K562 (cell line): Measurements from ENCODE around the gene TMEM69. TPM values are rescaled to one million over a fixed set of nuclear protein-coding genes. Genes with fewer than 3 reads are reported as not detected.

ENCODE experiments used
- BDP1 ChIP-seq: IDR thresholded peaks from 3 replicates; pipeline ENCODE4 v1.6.1; 2011; ENCODE audit not compliant: insufficient read length, insufficient read depth
- BRD4 ChIP-seq: fragments of 200-600 bp; sonication (generic); IDR thresholded peaks from 2 replicates; pipeline ENCODE4 v1.6.1; 2017; ENCODE audit warnings: inconsistent platforms
- CHD2 ChIP-seq: IDR thresholded peaks from 2 replicates; pipeline ENCODE4 v1.6.1; 2011; ENCODE audit warnings: low read depth, low read length
- DDX20 ChIP-seq: fragments of 450-650 bp; IDR thresholded peaks from 2 replicates; pipeline ENCODE4 v1.6.1; 2016; ENCODE audit warnings: missing genetic modification characterization, low read depth, mild to moderate bottlenecking, missing compliant biosample characterization, moderate library complexity
- ELF4 ChIP-seq: fragments of 450-650 bp; formaldehyde crosslinking; IDR thresholded peaks from 2 replicates; pipeline ENCODE4 v1.4.0; 2022; ENCODE audit warnings: missing genetic modification characterization
- ETV1 ChIP-seq: fragments of 450-650 bp; conservative IDR thresholded peaks from 2 replicates; pipeline ENCODE4 v1.6.1; 2016; ENCODE audit warnings: missing genetic modification characterization, control low read depth, low read depth, missing compliant biosample characterization
- HES1 ChIP-seq: fragments of 450-650 bp; IDR thresholded peaks from 2 replicates; pipeline ENCODE4 v1.6.1; 2016; ENCODE audit warnings: low read depth, mild to moderate bottlenecking, moderate library complexity
- HMGN3 ChIP-seq: IDR thresholded peaks from 2 replicates; pipeline ENCODE4 v1.6.1; 2011; ENCODE audit warnings: borderline replicate concordance, low read depth, mild to moderate bottlenecking, mixed read lengths, low read length; ENCODE audit not compliant: insufficient read length; ENCODE audit errors: extremely low read depth
- HOXB6 ChIP-seq: fragments of 250-450 bp; sonication (Bioruptor Pico); IDR thresholded peaks from 2 replicates; pipeline ENCODE4 v1.5.1; 2022; ENCODE audit warnings: mild to moderate bottlenecking, borderline replicate concordance
- IFI16 ChIP-seq: fragments of 250-450 bp; sonication (Bioruptor Pico); IDR thresholded peaks from 2 replicates; pipeline ENCODE4 v2.1.2; 2022; ENCODE audit warnings: mild to moderate bottlenecking, inconsistent platforms
- MAFG ChIP-seq: fragments of 450-650 bp; conservative IDR thresholded peaks from 2 replicates; pipeline ENCODE4 v1.6.1; 2016; ENCODE audit warnings: missing genetic modification characterization, missing compliant biosample characterization
- MECOM ChIP-seq: fragments of 250-450 bp; sonication (Bioruptor Pico); IDR thresholded peaks from 2 replicates; pipeline ENCODE4 v1.8.0; 2022; ENCODE audit warnings: inconsistent platforms
- MLLT1 ChIP-seq, 2 experiments: fragments of 450-650 bp; IDR thresholded peaks; 2 replicates each; pipeline ENCODE4 v1.6.1; 2016
- PCBP2 ChIP-seq: fragments of 200-400 bp; formaldehyde crosslinking; IDR thresholded peaks from 2 replicates; pipeline ENCODE4 v1.6.1; 2018; ENCODE audit warnings: low read length, low read depth, mild to moderate bottlenecking, moderate library complexity; ENCODE audit not compliant: poor library complexity, severe bottlenecking
- YY1 ChIP-seq, 3 experiments: IDR thresholded peaks; 2 replicates each; pipeline ENCODE4 v1.6.1; 2011; ENCODE audit warnings: low read length in 2 of 3, mild to moderate bottlenecking in 2 of 3, moderate library complexity in 2 of 3, borderline replicate concordance in 1 of 3, control low read depth in 1 of 3, low read depth in 1 of 3; ENCODE audit not compliant: insufficient read depth in 3 of 3, insufficient replicate concordance in 2 of 3, control insufficient read depth in 1 of 3, insufficient read length in 1 of 3; ENCODE audit errors: extremely low read depth in 1 of 3
- ZNF282 ChIP-seq: sonication (generic); formaldehyde crosslinking; IDR thresholded peaks from 2 replicates; pipeline ENCODE4 v1.8.1; 2023; ENCODE audit warnings: missing genetic modification reagents
- ZNF76 ChIP-seq: fragments of 250-450 bp; sonication (Bioruptor Pico); IDR thresholded peaks from 2 replicates; pipeline ENCODE4 v1.4.0; 2020; ENCODE audit warnings: mild to moderate bottlenecking, moderate library complexity, borderline replicate concordance
- ZNF77 ChIP-seq: fragments of 250-450 bp; sonication (Bioruptor Pico); IDR thresholded peaks from 2 replicates; pipeline ENCODE4 v1.5.0; 2020
- polyA plus RNA-seq, 8 experiments: library from polyadenylated mRNA; depleted of rRNA in 4 of 8; stranded (reverse) in 5 of 8; unstranded in 3 of 8; fragments of >200 nt; fragmentation: Nextera tagmentation in 2 of 8; fragmentation: Illumina TruSeq in 1 of 8; extraction: Ambion mirVana in 2 of 8; extraction: Trizol in 1 of 8; gene quantifications; 2 replicates each; pipeline versions ENCODE4 v1.2.1 to v1.2.3, GENCODE V29; 2011 to 2014; ENCODE audit warnings: inconsistent platforms in 1 of 8, missing spikeins in 1 of 8
- total RNA-seq, 7 experiments: library from RNA; depleted of rRNA in 6 of 7; stranded (reverse); fragments of >200 nt in 6 of 7; fragmentation: Illumina TruSeq in 2 of 7; extraction: Trizol in 2 of 7; gene quantifications; 2 replicates each; pipeline versions ENCODE4 v1.2.1 to v1.2.3, GENCODE V29; 2011 to 2021; ENCODE audit warnings: low replicate concordance in 1 of 7
- TF ChIP-seq, protein P1 (sequence below), 3 experiments: fragments of 200-800 bp in 1 of 3; fragments of 250-450 bp in 1 of 3; fragments of 450-650 bp in 1 of 3; sonication (Bioruptor Pico) in 1 of 3; sonication (Bioruptor generic) in 1 of 3; formaldehyde crosslinking in 1 of 3; IDR thresholded peaks; 2 replicates each; pipeline versions ENCODE4 v1.6.1 to v1.8.0; 2016 to 2022; ENCODE audit warnings: mild to moderate bottlenecking in 2 of 3, missing genetic modification characterization in 2 of 3, missing compliant biosample characterization in 1 of 3, moderate library complexity in 1 of 3
- TF ChIP-seq, protein P2 (sequence below): fragments of 250-450 bp; sonication (Bioruptor Pico); IDR thresholded peaks from 2 replicates; pipeline ENCODE4 v1.6.1; 2021; ENCODE audit warnings: mild to moderate bottlenecking

The TMEM69 gene
- total and polyA plus RNA-seq, 9 of the 15 experiments (the other 6 are each of a cell fraction or from before 2014, with no cell fraction given) = 47.3 to 248 (median 103) TPM

DNA sequence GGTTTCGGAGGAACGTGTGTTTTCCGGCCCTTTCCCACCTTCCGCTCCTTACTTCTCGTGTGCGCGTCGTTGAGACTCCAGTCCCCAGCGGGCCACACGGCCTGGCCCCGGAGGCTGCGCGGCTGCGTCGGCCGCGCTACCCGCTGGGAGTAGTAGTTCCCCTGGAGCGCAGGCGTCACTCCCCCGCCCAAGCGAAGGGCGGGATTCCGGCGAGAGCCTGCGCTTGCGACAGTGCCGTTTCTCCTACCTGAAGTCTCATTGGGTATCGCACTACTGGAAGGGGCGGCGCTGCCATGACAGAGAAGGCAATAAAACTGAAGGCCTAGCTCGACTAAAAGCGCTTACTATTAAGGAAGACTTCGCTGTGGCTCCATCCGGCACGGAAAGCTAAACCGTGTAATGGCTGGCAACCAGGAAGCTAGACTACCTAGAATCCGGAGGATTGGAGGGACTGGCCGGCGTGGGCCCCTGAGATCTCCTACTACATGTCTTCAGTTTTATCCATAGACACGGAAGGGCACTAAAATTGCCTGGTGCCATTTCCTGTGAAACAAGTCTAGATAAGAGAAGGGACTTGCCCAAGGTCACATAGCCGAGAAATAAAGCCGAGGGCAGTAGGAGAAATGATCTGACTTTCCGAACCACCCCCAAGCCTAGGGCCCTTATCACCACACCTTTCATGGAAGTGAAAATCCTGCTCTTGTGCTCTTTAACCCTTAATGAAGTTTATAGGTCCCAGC, 797 bp upstream of the TMEM69 start (continued):
- TF ChIP-seq, protein P1, sequence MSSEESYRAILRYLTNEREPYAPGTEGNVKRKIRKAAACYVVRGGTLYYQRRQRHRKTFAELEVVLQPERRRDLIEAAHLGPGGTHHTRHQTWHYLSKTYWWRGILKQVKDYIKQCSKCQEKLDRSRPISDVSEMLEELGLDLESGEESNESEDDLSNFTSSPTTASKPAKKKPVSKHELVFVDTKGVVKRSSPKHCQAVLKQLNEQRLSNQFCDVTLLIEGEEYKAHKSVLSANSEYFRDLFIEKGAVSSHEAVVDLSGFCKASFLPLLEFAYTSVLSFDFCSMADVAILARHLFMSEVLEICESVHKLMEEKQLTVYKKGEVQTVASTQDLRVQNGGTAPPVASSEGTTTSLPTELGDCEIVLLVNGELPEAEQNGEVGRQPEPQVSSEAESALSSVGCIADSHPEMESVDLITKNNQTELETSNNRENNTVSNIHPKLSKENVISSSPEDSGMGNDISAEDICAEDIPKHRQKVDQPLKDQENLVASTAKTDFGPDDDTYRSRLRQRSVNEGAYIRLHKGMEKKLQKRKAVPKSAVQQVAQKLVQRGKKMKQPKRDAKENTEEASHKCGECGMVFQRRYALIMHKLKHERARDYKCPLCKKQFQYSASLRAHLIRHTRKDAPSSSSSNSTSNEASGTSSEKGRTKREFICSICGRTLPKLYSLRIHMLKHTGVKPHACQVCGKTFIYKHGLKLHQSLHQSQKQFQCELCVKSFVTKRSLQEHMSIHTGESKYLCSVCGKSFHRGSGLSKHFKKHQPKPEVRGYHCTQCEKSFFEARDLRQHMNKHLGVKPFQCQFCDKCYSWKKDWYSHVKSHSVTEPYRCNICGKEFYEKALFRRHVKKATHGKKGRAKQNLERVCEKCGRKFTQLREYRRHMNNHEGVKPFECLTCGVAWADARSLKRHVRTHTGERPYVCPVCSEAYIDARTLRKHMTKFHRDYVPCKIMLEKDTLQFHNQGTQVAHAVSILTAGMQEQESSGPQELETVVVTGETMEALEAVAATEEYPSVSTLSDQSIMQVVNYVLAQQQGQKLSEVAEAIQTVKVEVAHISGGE (CRISPR knock-in tag; IDR thresholded peaks at IDR 0.05) = no peak
- no peak for TF ChIP-seq HOXB6 (CRISPR knock-in tag)
- TF ChIP-seq ETV1 (tag) = peak; percentile 66; the same call in 1 of the 2 replicates
- TF ChIP-seq ELF4 = peak; percentile 76
- TF ChIP-seq BDP1 = no peak
- TF ChIP-seq DDX20 = no peak
- no peak for TF ChIP-seq HES1
- no peak for TF ChIP-seq PCBP2
- no peak for TF ChIP-seq ZNF282 (CRISPR knock-in tag)
- peak; percentile 83 for TF ChIP-seq BRD4
- no peak for TF ChIP-seq IFI16 (CRISPR knock-in tag)
- peak; percentile 74 to 81; a peak in 3 of 4 replicates for TF ChIP-seq MLLT1 (IDR thresholded peaks at IDR 0.05)
- no peak for TF ChIP-seq MAFG
- TF ChIP-seq ZNF76 = no peak
- TF ChIP-seq HMGN3 = peak; percentile 68
- TF ChIP-seq MECOM (CRISPR knock-in tag) = 0 out of 2 replicates have a peak, but pooled peaks have one; percentile 43
- TF ChIP-seq ZNF77 (CRISPR knock-in tag) = no peak
- 0 out of 2 replicates have a peak, but pooled peaks have one; percentile 48 for TF ChIP-seq CHD2
- TF ChIP-seq YY1 (IDR thresholded peaks at IDR 0.05; ENCODE audit: borderline replicate concordance in 1 of 3, control insufficient read depth in 1 of 3, extremely low read depth in 1 of 3, insufficient read depth in 3 of 3, insufficient read length in 1 of 3, insufficient replicate concordance in 2 of 3, low read depth in 1 of 3, low read length in 2 of 3) = peak; percentile 39 to 86 (median 82)
- TF ChIP-seq, protein P2, sequence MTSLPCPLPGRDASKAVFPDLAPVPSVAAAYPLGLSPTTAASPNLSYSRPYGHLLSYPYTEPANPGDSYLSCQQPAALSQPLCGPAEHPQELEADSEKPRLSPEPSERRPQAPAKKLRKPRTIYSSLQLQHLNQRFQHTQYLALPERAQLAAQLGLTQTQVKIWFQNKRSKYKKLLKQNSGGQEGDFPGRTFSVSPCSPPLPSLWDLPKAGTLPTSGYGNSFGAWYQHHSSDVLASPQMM (CRISPR knock-in tag) = no peak; the same call in 1 of the 2 replicates
